Muscle layer of colon (tissue), 2 donors: ENCODE measurements around the gene CASK.

Experiments used
- H3K27ac ChIP-seq: one replicate; pipeline ENCODE4 v1.7.0; 2013; ENCODE audit warnings: low read depth, mild to moderate bottlenecking, low read length, moderate library complexity
- H3K27me3 ChIP-seq, 2 donors: one replicate each; pipeline ENCODE4 v1.7.0; 2013; ENCODE audit warnings: low read length in 2 of 2, mild to moderate bottlenecking in 2 of 2; ENCODE audit not compliant: insufficient read depth in 2 of 2, control insufficient read depth in 1 of 2
- H3K36me3 ChIP-seq: one replicate; pipeline ENCODE4 v1.7.0; 2013; ENCODE audit warnings: mild to moderate bottlenecking, low read length; ENCODE audit not compliant: insufficient read depth
- H3K4me1 ChIP-seq: one replicate; pipeline ENCODE4 v1.7.0; 2013; ENCODE audit warnings: mild to moderate bottlenecking, low read length; ENCODE audit not compliant: insufficient read depth
- H3K4me3 ChIP-seq, 2 donors: one replicate each; pipeline ENCODE4 v1.7.0; 2013; ENCODE audit warnings: low read length in 2 of 2, low read depth in 1 of 2, mild to moderate bottlenecking in 1 of 2, moderate library complexity in 1 of 2
- H3K9ac ChIP-seq: one replicate; pipeline ENCODE4 v1.7.0; 2013; ENCODE audit warnings: low read length
- H3K9me3 ChIP-seq: one replicate; pipeline ENCODE4 v1.7.0; 2013; ENCODE audit warnings: mild to moderate bottlenecking, low read length
- donor health status: abdominal sarcoma.
- donor health status: Adenocarcinoma of cecum.

CASK gene

DNA sequence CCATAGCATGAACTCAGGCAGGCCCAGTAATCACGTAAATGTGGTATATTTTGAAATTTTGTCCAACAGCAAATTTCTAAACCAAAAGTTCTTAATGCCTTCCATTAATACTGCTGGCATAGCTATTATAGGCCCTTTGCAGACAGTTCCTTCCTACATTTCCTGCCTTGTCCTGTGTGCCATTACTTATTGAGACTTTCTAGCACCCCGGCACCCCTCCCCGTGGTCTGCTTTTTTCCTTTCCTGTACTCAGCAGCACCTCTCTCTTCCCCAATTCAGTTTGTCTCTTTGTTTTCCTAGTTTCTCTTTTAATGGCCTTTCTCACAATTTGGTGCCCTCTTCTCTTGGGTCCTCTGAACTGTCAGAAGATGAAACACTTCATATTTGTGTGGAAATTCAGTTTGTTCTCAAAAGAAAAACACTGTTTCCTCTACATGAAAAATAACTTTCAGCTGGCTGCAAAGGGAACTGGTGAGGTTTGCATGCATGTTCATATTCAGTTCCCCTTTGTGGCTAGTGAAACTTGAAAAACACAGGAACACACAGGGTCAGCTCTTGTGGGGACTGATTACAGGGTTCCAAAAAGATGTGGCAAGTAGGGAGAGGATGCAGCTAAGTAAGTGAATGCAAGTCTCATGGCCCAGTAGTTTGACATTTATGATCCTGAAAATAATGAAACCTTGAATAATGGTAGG, 217.5 kb downstream of the CASK start:
- H3K4me3 ChIP-seq: no peak overlapping the region
- H3K36me3 ChIP-seq: no peaks in the 10 kb centered on the region
- H3K9me3 ChIP-seq: no peaks in the 10 kb centered on the region
- H3K9ac ChIP-seq: no peak overlapping the region
- H3K4me1 ChIP-seq: no peaks in the 10 kb centered on the region
- no peak overlapping the region for H3K27ac ChIP-seq
- no peaks in the 10 kb centered on the region for H3K27me3 ChIP-seq

DNA sequence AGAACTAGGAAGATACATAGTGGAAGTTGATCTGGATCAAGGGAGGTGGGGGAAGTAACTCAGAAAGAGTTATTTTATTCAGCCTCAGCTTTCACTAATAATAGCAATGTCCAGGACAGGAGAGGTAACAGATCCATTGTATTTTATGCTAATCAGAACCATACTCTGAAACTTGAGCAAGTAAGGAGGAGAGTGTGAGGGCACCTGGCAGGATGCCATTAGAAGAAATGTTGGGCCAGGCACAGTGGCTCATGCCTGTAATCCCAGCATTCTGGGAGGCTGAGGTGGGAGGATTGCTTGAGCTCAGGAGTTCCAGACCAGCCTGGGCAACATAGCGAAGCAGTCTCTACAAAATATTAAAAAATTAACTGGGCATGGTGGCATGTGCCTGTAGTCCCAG, 218.3 kb downstream of the CASK start:
- no peaks in the 10 kb centered on the region for H3K36me3 ChIP-seq
- no peaks in the 10 kb centered on the region for H3K9me3 ChIP-seq
- H3K27ac ChIP-seq: no peak overlapping the region
- no peaks in the 10 kb centered on the region for H3K27me3 ChIP-seq
- no peak overlapping the region for H3K4me3 ChIP-seq
- no peak overlapping the region for H3K9ac ChIP-seq
- no peaks in the 10 kb centered on the region for H3K4me1 ChIP-seq

DNA sequence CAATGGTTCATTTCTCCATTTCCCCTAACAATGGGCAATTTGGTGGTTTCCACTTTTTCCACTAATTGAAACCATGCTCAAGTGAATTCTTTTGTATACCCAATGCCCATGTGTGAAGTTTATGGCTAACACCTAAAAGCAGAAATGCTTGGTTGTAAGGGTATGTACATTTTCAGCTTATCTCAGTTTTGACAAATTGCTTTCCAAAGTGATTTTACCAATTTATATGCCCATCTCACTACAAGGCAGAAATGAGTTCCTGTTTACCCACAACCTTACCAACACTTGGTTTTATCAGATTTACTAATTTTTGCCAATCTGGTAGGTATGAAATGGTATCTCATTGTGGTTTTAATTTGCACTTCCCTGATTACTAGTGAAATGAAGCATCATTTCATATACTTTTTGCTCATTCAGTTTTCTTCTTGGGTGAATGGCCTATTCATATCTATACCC, 219.8 kb downstream of the CASK start:
- no peak overlapping the region for H3K27ac ChIP-seq
- H3K4me1 ChIP-seq: no peaks in the 10 kb centered on the region
- no peaks in the 10 kb centered on the region for H3K27me3 ChIP-seq
- H3K36me3 ChIP-seq: no peaks in the 10 kb centered on the region
- no peaks in the 10 kb centered on the region for H3K9me3 ChIP-seq
- H3K4me3 ChIP-seq: no peak overlapping the region
- H3K9ac ChIP-seq: no peak overlapping the region

DNA sequence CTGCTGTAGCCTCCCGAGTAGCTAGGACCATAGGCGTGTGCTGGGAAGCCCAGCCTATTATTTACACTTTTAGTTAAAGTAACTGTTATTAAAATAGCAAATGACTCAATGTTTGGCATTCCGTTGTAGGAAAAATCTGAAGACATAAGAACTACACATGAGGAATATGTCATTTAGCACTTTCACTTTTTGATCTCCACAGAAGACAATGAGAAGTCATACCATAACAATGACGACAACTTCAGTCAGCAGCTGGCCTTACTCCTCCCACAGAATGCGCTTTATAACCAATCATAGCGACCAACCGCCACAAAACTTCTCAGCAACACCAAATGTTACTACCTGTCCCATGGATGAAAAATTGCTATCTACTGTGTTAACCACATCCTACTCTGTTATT, 227.9 kb downstream of the CASK start:
- Histone ChIP-seq H3K4me3 (no peak overlapping the region), H3K9me3 (no peaks in the 10 kb centered on the region), H3K9ac (no peak overlapping the region), H3K36me3 (no peaks in the 10 kb centered on the region), H3K27ac (no peak overlapping the region), H3K4me1 (no peaks in the 10 kb centered on the region), H3K27me3 (no peaks in the 10 kb centered on the region)

- Histone ChIP-seq H3K27me3 (no peaks in the 10 kb centered on the region), H3K27ac (no peak overlapping the region), H3K9ac (no peak overlapping the region), H3K4me1 (no peaks in the 10 kb centered on the region), H3K4me3 (no peak overlapping the region), H3K9me3 (no peaks in the 10 kb centered on the region), H3K36me3 (no peaks in the 10 kb centered on the region)
These were observed 230.3 kb downstream of the CASK start for GRCh38 chrX:41693024-41693423.

GRCh38 chrX:41692162-41692749, 231.1 kb downstream of the CASK start:
- Histone ChIP-seq H3K4me3 (no peak overlapping the region), H3K9ac (no peak overlapping the region), H3K27me3 (no peaks in the 10 kb centered on the region), H3K27ac (no peak overlapping the region), H3K4me1 (no peaks in the 10 kb centered on the region), H3K36me3 (no peaks in the 10 kb centered on the region), H3K9me3 (no peaks in the 10 kb centered on the region)

GRCh38 chrX:41689711-41690110, 233.6 kb downstream of the CASK start:
- H3K4me3 ChIP-seq: no peak overlapping the region
- no peak overlapping the region for H3K9ac ChIP-seq
- no peaks in the 10 kb centered on the region for H3K9me3 ChIP-seq
- no peak overlapping the region for H3K27ac ChIP-seq
- H3K36me3 ChIP-seq: no peaks in the 10 kb centered on the region
- no peaks in the 10 kb centered on the region for H3K27me3 ChIP-seq
- H3K4me1 ChIP-seq: no peaks in the 10 kb centered on the region

DNA sequence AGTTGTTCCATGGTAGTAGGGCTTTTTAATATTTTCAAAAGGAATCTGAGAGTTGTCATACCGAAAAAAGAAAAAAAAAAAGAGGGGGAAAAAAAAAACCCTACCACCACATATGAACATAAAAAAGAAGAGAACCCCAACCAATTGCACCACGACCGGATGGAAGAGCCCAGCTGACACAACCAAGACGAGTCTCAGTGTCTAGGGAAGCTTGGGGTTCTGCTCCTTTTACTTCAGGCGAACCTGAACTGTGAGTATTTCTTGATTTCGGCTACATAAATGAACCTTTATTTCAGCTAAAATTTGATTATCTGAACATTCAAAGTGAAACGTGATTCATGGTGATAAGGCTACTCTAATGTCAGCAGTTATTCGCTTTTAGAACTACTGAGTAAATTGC, 234.5 kb downstream of the CASK start, which contains the start of gene GPR34:
Gene GPR34, plus strand, starts transcription at position 139 of the 400 bp plus-strand sequence. CDS start 6,661 bp downstream, outside the sequence.
- H3K4me1 ChIP-seq: no peaks in the 10 kb centered on the region
- H3K36me3 ChIP-seq: no peaks in the 10 kb centered on the region
- H3K4me3 ChIP-seq: no peak within 1 kb of the TSS
- no peaks in the 10 kb centered on the region for H3K9me3 ChIP-seq
- no peak within 1 kb of the TSS for H3K9ac ChIP-seq
- H3K27me3 ChIP-seq: no peaks in the 10 kb centered on the region
- H3K27ac ChIP-seq: no peak within 1 kb of the TSS

DNA sequence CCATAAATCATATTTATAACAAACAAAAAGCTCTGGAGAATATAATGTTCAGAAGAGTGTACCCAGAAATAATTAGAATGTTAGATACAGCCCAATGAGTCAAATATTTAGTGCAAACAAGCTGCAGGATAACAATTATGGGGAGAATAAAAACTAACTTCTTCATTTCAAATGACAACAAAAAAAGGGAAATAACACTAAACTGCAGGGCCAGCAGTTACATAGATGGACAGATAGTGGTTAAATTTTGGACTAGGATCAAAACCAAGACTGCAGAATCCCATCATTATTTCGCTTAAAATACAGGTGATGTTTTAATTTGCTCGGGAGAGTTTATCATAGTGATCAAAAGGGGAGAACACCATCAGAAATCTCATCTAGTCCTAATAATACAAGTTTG, 235.2 kb downstream of the CASK start:
- no peak overlapping the region for H3K9ac ChIP-seq
- H3K4me3 ChIP-seq: no peak overlapping the region
- H3K27ac ChIP-seq: no peak overlapping the region
- no peaks in the 10 kb centered on the region for H3K36me3 ChIP-seq
- no peaks in the 10 kb centered on the region for H3K4me1 ChIP-seq
- no peaks in the 10 kb centered on the region for H3K27me3 ChIP-seq
- H3K9me3 ChIP-seq: no peaks in the 10 kb centered on the region

- no peaks in the 10 kb centered on the region for H3K27me3 ChIP-seq
- H3K36me3 ChIP-seq: no peaks in the 10 kb centered on the region
- H3K27ac ChIP-seq: no peak overlapping the region
- no peak overlapping the region for H3K9ac ChIP-seq
- no peaks in the 10 kb centered on the region for H3K9me3 ChIP-seq
- H3K4me1 ChIP-seq: no peaks in the 10 kb centered on the region
- no peak overlapping the region for H3K4me3 ChIP-seq
These were observed 236.6 kb downstream of the CASK start for GRCh38 chrX:41686788-41687187.

DNA sequence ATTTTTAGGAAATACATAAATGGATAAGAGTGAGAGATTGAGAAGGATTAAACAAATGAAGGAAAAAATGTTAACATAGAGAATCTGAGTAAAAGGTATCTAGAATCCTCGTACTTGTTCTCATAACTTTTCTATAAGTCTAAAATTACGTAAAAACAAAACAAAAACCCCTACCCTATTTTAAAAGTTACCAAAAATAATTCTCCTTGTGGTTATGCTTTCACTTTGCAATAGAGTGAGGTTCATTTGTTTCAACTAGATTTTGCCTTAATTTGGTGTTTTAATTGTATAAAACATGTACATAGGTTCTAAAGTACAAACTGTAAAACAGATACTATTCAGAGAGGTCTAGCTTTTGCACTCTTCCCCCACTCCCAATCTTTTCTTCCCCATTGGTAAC, 238.4 kb downstream of the CASK start:
- Histone ChIP-seq H3K27me3 (no peaks in the 10 kb centered on the region), H3K9me3 (no peaks in the 10 kb centered on the region), H3K4me1 (no peaks in the 10 kb centered on the region), H3K27ac (no peak overlapping the region), H3K4me3 (no peak overlapping the region), H3K9ac (no peak overlapping the region), H3K36me3 (no peaks in the 10 kb centered on the region)

DNA sequence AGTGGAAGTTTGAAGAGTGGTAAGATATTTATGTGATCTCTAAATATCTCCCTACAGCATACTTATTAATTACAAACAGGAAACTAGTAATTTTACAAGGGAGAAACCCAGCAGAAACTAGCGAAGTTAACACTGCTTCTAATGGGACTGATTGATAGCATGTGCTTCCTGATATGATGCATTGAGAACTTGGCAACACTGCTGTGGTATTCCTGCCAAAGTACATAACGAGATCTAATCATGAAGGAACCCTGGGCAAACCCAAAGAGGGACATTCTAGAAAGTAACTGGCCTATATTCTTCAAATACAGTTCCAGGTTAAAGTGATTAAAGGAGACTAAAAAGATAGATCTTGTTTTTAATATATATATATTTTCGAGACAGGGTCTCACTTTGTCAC, 239.2 kb downstream of the CASK start:
- Histone ChIP-seq H3K36me3 (no peaks in the 10 kb centered on the region), H3K27me3 (no peaks in the 10 kb centered on the region), H3K4me3 (no peak overlapping the region)

More for the DNA sequence above, 239.2 kb downstream of the CASK start:
- no peaks in the 10 kb centered on the region for H3K9me3 ChIP-seq
- H3K27ac ChIP-seq: no peak overlapping the region
- H3K4me1 ChIP-seq: no peaks in the 10 kb centered on the region
- H3K9ac ChIP-seq: no peak overlapping the region
